RWPE2 (cell line): Measurements from ENCODE around the gene TMEM63B.
A peak's percentile ranks its signal among the peaks of the same experiment; 100 is the strongest.

Experiments
- ATAC-seq: fragments of 200-7000 bp; cut with Tn5 transposase; 3 replicates; pipeline ENCODE4 v1.9.1; 2021; ENCODE audit warnings: low read depth
- DNase-seq: peaks from one replicate; pipeline ENCODE4 v3.0.0-alpha.2; 2020; ENCODE audit warnings: low spot score
- H3K27ac ChIP-seq: fragments of 450-650 bp; 2 replicates; pipeline ENCODE4 v1.5.1; 2017; ENCODE audit warnings: mild to moderate bottlenecking; ENCODE audit not compliant: poor library complexity, severe bottlenecking
- H3K27me3 ChIP-seq: fragments of 250-450 bp; sonication (Bioruptor Pico); 2 replicates; pipeline ENCODE4 v1.5.1; 2021; ENCODE audit warnings: mild to moderate bottlenecking, moderate library complexity; ENCODE audit not compliant: insufficient read depth, poor library complexity, severe bottlenecking
- H3K36me3 ChIP-seq: fragments of 250-450 bp; sonication (Bioruptor Pico); 2 replicates; pipeline ENCODE4 v1.5.1; 2020; ENCODE audit warnings: low read depth, mild to moderate bottlenecking, moderate library complexity
- H3K4me1 ChIP-seq: fragments of 250-450 bp; sonication (Bioruptor Pico); 2 replicates; pipeline ENCODE4 v1.5.1; 2021; ENCODE audit warnings: mild to moderate bottlenecking, moderate library complexity; ENCODE audit not compliant: insufficient read depth, poor library complexity, severe bottlenecking
- H3K4me3 ChIP-seq: fragments of 250-450 bp; sonication (Bioruptor Pico); 2 replicates; pipeline ENCODE4 v1.5.1; 2021; ENCODE audit warnings: mild to moderate bottlenecking, moderate library complexity; ENCODE audit not compliant: severe bottlenecking
- H3K9me3 ChIP-seq: fragments of 250-450 bp; sonication (Bioruptor Pico); 2 replicates; pipeline ENCODE4 v1.5.1; 2021; ENCODE audit warnings: mild to moderate bottlenecking, moderate library complexity; ENCODE audit not compliant: severe bottlenecking
- CTCF ChIP-seq: fragments of 450-650 bp; IDR thresholded peaks from one replicate; pipeline ENCODE4 v1.5.1; 2017; ENCODE audit warnings: mild to moderate bottlenecking, moderate library complexity; ENCODE audit not compliant: poor library complexity, severe bottlenecking

The TMEM63B gene

GRCh38 chr6:44127186-44128019, at the start of gene TMEM63B, which contains the start of gene MRPL14:
TMEM63B (plus strand) TSS chr6:44127554; CDS start chr6:44134585, 7,031 bp downstream.
MRPL14 (minus strand) TSS chr6:44127452; CDS start chr6:44116611, 10,841 bp downstream.
- no peaks in the 10 kb centered on the region for H3K27me3 ChIP-seq
- peak; percentile 68 for ATAC-seq
- peak within 1 kb of the TSS; percentile 84 for H3K4me3 ChIP-seq
- H3K4me1 ChIP-seq: peaks cover 31% of the 10 kb centered on the region
- H3K36me3 ChIP-seq: peaks cover 6% of the 10 kb centered on the region; the same call in 1 of the 2 replicates
- TF ChIP-seq CTCF: no peak
- H3K9me3 ChIP-seq: no peaks in the 10 kb centered on the region
- H3K27ac ChIP-seq: peak within 1 kb of the TSS; percentile 61
- no peak for DNase-seq

DNA sequence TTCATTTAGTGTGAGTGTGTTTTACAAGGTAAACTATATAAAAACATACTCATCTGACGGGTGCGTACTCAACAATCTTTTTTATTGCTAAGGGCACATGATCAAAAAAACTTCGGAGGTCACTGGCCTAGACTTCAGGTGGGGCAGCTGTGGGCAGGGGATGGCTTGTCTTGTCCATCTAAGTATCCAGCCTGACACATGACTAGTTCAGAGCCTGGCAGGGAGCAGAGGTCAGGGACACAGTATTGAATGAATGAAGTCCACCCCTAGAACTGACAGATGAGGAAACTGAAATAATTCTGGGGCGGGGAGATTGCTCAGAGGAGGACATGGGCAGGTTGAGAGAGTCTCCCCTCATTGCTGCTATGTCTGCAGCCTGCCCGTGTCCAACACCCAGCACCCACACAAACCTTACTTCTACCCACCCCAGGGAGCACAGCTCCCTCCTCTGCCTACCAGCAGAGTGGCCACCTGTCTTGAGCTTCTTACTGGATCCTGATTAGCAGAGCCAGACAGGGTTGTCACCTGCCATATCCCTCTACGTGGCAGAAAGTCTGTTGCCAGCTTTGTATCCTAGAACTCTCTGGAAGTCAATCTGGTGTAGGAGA, 49.0 kb upstream of the TMEM63B start:
- H3K36me3 ChIP-seq: no peaks in the 10 kb centered on the region
- DNase-seq (no peak), ATAC-seq (no peak)
- no peaks in the 10 kb centered on the region for H3K27me3 ChIP-seq
- peak overlapping the region; percentile 95 for H3K27ac ChIP-seq
- no peak overlapping the region for H3K4me3 ChIP-seq
- H3K4me1 ChIP-seq: peaks cover 19% of the 10 kb centered on the region
- no peak for TF ChIP-seq CTCF
- no peaks in the 10 kb centered on the region for H3K9me3 ChIP-seq

DNA sequence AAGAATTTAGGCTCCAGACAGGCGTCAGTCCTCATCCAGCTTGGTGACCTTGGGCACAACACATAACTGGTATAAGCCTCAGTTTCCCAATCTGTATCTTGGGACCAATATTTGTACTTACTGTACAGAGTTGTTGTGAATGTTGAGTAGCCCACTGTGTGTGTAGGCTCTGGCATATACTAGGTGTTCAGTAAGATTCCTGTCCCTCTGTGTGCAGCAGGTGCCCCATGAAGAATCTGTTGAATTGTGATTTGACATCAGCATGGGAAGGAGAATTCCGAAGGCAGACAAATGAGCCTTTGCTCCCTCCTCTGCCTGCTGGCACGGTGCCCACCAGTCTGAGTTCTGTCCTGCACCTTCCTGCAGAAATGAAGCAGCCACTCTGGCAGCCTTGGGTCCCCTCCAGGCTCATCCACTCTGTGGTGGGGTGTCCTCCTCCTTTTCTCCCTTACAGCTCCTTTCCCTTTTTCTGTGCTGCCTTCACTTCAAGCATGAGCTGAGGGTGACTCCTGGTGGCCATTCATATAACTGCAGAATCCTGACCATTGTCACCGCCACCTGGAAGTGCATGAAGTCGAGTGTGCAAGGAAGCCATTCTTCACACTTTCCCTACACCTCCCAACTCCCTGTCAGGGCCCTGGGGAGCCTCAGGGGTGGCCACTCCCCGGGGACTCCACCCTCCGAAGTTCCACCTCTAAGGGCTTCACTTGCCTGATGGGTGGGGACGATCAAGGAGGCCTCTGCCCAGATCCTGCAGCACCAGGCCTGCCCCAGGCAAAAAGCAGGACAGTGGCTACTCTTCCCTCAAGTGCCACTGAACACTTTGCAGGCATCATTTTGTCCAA, 48.3 kb upstream of the TMEM63B start:
- Histone ChIP-seq H3K9me3 (no peaks in the 10 kb centered on the region), H3K36me3 (no peaks in the 10 kb centered on the region), H3K4me1 (peaks cover 14% of the 10 kb centered on the region), H3K27me3 (no peaks in the 10 kb centered on the region), H3K4me3 (no peak overlapping the region), H3K27ac (peak overlapping the region; percentile 95)
- ATAC-seq: peak; percentile 26; the same call in 2 of the 3 replicates
- TF ChIP-seq CTCF: peak; percentile 95
- DNase-seq: no peak

GRCh38 chr6:44079672-44080071, 47.7 kb upstream of the TMEM63B start:
- no peaks in the 10 kb centered on the region for H3K9me3 ChIP-seq
- TF ChIP-seq CTCF: no peak
- no peaks in the 10 kb centered on the region for H3K36me3 ChIP-seq
- H3K4me3 ChIP-seq: no peak overlapping the region
- peaks cover 14% of the 10 kb centered on the region for H3K4me1 ChIP-seq
- no peak for ATAC-seq
- H3K27me3 ChIP-seq: no peaks in the 10 kb centered on the region
- DNase-seq: no peak
- H3K27ac ChIP-seq: no peak overlapping the region
